Sigmoid colon (tissue), 4 donors: Measurements from ENCODE around the gene TUBA3D.
"Not testable (repeated sequence)": the region's sequence is repeated elsewhere in the genome, so short reads cannot be mapped to it uniquely, and the experiment has no call there.

ENCODE experiments used
- EP300 ChIP-seq, 4 donors: sonication (generic); formaldehyde crosslinking; IDR thresholded peaks; one replicate each; pipeline ENCODE4 v1.6.1; 2017; ENCODE audit warnings: antibody characterized with exemption in 4 of 4
- POLR2A ChIP-seq, 2 donors: fragments of 450-650 bp; IDR thresholded peaks; one replicate each; pipeline ENCODE4 v1.6.1; 2016; ENCODE audit warnings: antibody characterized with exemption in 2 of 2, mild to moderate bottlenecking in 2 of 2, moderate library complexity in 2 of 2
- TF ChIP-seq, protein P1 (sequence below), 4 experiments: fragments of 450-650 bp in 3 of 4; fragments of 200-600 bp in 1 of 4; IDR thresholded peaks; one replicate each; pipeline ENCODE4 v1.5.1; 2016 to 2019; ENCODE audit warnings: antibody characterized with exemption in 4 of 4, mild to moderate bottlenecking in 3 of 4, moderate library complexity in 2 of 4

DNA sequence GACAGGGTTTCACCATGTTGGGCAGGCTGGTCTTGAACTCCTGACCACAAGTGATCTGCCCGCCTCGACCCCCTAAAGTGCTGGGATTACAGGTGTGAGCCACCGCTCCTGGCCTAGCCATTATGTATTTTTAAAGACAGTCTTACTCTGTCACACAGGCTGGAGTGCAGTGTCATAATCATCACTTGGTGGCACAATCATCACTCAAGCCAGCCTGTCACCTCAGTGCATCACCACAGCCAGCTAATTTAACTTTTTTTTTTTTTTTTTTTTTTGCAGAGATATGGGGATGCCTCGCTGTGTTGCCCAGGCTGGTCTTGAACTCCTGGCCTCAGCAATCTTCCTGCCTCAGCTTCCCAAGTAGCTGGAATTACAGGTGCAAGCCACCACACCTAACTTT is 27.7 kb downstream of the TUBA3D start:
- not testable (repeated sequence) for TF ChIP-seq POLR2A, EP300 (IDR thresholded peaks at IDR 0.05)
- TF ChIP-seq, protein P1, sequence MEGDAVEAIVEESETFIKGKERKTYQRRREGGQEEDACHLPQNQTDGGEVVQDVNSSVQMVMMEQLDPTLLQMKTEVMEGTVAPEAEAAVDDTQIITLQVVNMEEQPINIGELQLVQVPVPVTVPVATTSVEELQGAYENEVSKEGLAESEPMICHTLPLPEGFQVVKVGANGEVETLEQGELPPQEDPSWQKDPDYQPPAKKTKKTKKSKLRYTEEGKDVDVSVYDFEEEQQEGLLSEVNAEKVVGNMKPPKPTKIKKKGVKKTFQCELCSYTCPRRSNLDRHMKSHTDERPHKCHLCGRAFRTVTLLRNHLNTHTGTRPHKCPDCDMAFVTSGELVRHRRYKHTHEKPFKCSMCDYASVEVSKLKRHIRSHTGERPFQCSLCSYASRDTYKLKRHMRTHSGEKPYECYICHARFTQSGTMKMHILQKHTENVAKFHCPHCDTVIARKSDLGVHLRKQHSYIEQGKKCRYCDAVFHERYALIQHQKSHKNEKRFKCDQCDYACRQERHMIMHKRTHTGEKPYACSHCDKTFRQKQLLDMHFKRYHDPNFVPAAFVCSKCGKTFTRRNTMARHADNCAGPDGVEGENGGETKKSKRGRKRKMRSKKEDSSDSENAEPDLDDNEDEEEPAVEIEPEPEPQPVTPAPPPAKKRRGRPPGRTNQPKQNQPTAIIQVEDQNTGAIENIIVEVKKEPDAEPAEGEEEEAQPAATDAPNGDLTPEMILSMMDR (IDR thresholded peaks at IDR 0.05), result not testable (repeated sequence)
